ENCODE results near the gene MAOB.

DNA sequence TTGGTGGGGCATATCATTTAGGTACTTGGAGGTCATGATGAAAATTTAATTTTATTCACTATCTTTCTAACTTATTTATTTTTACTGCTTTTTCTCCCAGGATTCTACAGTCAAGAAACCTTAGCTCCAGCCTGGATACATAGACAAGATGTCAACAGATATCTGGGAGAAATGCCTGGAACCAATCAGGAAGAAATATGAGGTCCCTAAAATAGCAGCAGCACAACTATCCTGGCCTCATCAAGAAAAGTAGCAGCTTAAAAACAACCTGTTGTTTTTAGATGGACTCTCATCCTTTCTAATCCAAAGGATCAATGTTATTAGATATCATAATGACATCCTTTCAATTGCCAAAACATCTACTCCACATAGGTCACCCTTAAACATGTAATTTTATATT lies 54.5 kb downstream of the MAOB start:
- TF ChIP-seq HNRNPUL1 (IDR thresholded peaks at IDR 0.05; ENCODE audit: low read length) (no peak), ZNF75A (CRISPR knock-in tag; IDR thresholded peaks at IDR 0.05) (no peak), ELF4 (CRISPR knock-in tag; IDR thresholded peaks at IDR 0.05) (no peak), EWSR1 (IDR thresholded peaks at IDR 0.05; ENCODE audit: borderline replicate concordance, low read depth, partially characterized antibody) (no peak), GATA2 (CRISPR knock-in tag; IDR thresholded peaks at IDR 0.05) (no peak), EP300 (IDR thresholded peaks at IDR 0.05; ENCODE audit: low read length) (no peak), MYC (IDR thresholded peaks at IDR 0.05; ENCODE audit: low read depth, low read length) (no peak), MYC (CRISPR knock-in tag; IDR thresholded peaks at IDR 0.05; ENCODE audit: borderline replicate concordance, low read depth) (no peak), ZNF121 (CRISPR knock-in tag; conservative IDR thresholded peaks at IDR 0.05) (no peak), NR2C2 (CRISPR knock-in tag; IDR thresholded peaks at IDR 0.05) (no peak), NR2C2 (tag; IDR thresholded peaks at IDR 0.05) (no peak), TCF7L2 (IDR thresholded peaks at IDR 0.05; ENCODE audit: low read depth, low read length) (no peak)
- TF ChIP-seq, protein P1, sequence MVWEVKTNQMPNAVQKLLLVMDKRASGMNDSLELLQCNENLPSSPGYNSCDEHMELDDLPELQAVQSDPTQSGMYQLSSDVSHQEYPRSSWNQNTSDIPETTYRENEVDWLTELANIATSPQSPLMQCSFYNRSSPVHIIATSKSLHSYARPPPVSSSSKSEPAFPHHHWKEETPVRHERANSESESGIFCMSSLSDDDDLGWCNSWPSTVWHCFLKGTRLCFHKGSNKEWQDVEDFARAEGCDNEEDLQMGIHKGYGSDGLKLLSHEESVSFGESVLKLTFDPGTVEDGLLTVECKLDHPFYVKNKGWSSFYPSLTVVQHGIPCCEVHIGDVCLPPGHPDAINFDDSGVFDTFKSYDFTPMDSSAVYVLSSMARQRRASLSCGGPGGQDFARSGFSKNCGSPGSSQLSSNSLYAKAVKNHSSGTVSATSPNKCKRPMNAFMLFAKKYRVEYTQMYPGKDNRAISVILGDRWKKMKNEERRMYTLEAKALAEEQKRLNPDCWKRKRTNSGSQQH (CRISPR knock-in tag; IDR thresholded peaks at IDR 0.05), result no peak

Measured in K562 (cell line).